Measurements from ENCODE around the gene TMEM240.

DNA sequence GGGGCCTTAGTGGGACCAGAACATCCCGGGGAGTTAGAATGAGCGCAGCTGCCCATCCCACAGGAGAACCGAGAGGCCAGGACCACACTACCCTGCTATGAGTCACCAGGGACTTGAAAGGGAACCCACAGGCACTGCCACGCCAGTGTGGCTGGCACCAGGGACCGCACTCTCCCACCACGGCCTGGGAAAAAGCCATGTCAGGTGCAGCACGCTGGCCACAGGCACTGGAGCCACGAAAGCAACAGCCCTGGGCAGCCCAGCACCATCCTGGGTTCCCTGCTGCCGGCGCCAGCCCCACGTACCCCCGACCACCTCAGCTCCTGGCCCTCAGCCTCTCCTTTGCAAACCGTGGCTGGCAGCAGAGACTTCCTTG is 14.1 kb upstream of the TMEM240 start:
- TF ChIP-seq, protein P1, sequence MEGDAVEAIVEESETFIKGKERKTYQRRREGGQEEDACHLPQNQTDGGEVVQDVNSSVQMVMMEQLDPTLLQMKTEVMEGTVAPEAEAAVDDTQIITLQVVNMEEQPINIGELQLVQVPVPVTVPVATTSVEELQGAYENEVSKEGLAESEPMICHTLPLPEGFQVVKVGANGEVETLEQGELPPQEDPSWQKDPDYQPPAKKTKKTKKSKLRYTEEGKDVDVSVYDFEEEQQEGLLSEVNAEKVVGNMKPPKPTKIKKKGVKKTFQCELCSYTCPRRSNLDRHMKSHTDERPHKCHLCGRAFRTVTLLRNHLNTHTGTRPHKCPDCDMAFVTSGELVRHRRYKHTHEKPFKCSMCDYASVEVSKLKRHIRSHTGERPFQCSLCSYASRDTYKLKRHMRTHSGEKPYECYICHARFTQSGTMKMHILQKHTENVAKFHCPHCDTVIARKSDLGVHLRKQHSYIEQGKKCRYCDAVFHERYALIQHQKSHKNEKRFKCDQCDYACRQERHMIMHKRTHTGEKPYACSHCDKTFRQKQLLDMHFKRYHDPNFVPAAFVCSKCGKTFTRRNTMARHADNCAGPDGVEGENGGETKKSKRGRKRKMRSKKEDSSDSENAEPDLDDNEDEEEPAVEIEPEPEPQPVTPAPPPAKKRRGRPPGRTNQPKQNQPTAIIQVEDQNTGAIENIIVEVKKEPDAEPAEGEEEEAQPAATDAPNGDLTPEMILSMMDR (IDR thresholded peaks at IDR 0.05), result no peak
- TF ChIP-seq POLR2A (IDR thresholded peaks at IDR 0.05), result no peak
